GM12865 (cell line): ENCODE data around the gene GALNT18.
A peak's percentile ranks its signal among the peaks of the same experiment; 100 is the strongest.

Experiments
- DNase-seq: peaks from one replicate; pipeline ENCODE4 v3.0.0; 2010; ENCODE audit warnings: low read depth
- H3K4me3 ChIP-seq: 2 replicates; pipeline ENCODE4 v1.5.1; 2011; ENCODE audit warnings: mild to moderate bottlenecking, low read depth, low read length, control low read depth
- TF ChIP-seq, protein P1 (sequence below): IDR thresholded peaks from 2 replicates; pipeline ENCODE4 v1.5.1; 2011; ENCODE audit warnings: low read length, control low read depth, low read depth, inconsistent platforms; ENCODE audit not compliant: insufficient read depth; ENCODE audit errors: missing control alignments

Gene GALNT18

DNA sequence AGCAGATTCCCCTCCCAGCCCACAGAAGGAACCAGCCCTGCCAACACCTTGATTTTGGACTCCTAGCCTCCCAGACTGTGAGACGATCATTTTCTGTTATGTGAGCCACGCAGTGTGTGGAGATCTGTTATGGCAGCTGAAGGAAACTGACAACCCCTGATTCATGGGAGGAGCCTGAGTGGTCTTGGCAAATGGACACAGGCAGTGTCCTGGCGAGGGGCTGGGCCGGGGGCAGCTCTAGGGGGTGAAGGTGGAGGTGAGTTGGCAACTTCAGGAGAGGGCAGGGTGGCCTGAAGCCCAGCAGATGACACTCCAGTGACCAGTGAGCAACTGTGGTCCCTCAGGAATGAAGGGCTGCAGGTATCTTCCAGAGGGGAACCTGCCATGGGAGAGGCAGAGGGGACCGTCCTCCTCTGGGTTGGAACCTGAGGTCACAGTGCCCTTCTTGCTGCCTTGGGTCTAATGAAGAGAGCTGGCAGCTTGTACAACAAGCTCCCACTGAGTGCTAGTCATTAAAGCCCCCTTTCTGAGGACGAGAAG, 351.5 kb downstream of the GALNT18 start:
- TF ChIP-seq, protein P1, sequence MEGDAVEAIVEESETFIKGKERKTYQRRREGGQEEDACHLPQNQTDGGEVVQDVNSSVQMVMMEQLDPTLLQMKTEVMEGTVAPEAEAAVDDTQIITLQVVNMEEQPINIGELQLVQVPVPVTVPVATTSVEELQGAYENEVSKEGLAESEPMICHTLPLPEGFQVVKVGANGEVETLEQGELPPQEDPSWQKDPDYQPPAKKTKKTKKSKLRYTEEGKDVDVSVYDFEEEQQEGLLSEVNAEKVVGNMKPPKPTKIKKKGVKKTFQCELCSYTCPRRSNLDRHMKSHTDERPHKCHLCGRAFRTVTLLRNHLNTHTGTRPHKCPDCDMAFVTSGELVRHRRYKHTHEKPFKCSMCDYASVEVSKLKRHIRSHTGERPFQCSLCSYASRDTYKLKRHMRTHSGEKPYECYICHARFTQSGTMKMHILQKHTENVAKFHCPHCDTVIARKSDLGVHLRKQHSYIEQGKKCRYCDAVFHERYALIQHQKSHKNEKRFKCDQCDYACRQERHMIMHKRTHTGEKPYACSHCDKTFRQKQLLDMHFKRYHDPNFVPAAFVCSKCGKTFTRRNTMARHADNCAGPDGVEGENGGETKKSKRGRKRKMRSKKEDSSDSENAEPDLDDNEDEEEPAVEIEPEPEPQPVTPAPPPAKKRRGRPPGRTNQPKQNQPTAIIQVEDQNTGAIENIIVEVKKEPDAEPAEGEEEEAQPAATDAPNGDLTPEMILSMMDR: no peak
- DNase-seq: no peak
- no peak overlapping the region for H3K4me3 ChIP-seq

DNA sequence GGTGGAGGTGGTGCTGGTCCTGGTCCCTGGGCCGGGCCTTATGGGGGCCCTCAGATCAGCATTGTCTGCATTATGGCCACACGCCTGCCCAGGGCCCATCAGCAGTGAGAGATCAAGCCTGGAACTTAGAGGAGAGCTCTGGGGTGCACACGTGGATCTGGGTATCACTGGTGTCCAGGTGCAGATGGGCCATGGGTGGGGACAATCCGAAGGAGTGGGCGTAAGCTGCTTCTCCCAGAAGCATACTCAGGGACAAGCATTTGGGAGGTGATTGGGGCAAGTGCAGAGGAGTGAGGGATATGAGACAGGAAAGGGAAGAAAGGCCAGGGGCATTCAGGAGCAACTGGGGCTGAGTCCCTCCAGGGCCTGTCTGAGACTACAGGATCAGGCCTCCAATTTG, 353.1 kb downstream of the GALNT18 start:
- H3K4me3 ChIP-seq: no peak overlapping the region
- DNase-seq: no peak
- TF ChIP-seq, protein P1: no peak

DNA sequence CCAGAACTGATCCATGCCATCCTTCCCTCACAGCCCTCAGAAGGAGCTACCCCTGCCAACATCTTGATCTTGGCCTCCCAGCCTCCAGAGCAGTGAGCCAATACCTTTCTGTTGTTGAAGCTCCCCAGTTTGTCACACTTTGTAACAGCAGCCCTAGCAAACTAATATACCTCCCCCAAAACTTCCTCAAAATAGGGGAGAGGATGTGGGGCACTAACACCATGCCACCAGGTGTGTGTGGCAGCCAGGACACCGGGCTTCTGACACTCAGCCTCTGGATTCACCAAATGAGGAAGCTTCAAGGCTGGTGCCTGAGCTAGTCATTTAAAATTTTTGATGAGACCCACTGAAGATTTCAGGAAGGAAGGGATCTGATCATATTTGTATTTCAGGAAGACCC, 353.7 kb downstream of the GALNT18 start:
- TF ChIP-seq, protein P1: no peak
- DNase-seq: no peak
- H3K4me3 ChIP-seq: no peak overlapping the region

DNA sequence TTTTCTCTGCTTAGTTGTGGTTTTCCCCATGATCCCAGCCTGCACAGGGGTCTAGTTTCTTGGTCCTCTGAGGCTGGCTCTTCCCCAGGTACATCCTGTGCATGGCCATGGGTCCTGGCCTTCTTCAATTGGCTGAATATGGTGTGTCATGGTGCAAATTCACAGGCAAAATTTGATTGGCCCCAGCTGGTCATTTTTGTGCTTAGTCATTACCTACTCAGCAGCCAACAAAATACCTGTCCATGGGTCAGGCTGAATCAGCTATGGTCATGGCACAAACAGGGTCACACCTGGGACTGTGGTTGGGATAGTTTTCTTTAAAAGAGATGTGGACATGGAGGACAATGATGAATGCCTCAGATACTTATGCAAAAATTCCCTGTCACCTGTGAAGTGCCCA, 354.5 kb downstream of the GALNT18 start:
- no peak for DNase-seq
- H3K4me3 ChIP-seq: no peak overlapping the region
- TF ChIP-seq, protein P1: no peak

DNA sequence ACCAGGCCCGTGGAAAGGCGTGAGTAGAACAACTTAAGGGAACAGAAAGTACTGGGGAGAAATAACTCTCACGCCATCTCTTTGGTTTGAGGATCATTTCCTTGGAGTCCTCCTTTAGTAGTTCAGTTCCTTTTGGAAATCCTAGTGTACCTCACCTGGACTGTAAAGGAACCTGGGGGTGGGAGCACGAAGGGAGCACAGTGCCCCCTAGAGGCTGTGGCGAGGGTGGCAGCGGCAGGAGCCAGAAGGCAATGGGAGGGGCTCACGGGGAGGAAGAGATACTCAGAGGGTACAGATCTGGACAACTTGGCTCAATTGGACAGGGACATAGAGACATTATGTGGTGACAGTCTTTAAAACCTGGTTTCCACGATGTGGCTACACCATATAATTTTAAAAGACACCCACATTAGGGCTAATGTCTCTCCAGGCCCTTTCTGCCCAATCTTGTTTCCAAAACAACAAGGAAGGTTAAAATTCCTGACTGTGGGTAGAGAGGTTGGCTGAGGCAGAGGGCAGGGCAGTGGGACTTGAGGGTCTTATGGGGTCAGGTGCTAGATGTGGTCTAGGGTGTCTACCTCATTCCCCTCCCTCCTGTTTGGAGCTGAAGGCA, 355.7 kb downstream of the GALNT18 start:
- H3K4me3 ChIP-seq: no peak overlapping the region
- peak; percentile 68 for DNase-seq
- TF ChIP-seq, protein P1: peak; percentile 95

DNA sequence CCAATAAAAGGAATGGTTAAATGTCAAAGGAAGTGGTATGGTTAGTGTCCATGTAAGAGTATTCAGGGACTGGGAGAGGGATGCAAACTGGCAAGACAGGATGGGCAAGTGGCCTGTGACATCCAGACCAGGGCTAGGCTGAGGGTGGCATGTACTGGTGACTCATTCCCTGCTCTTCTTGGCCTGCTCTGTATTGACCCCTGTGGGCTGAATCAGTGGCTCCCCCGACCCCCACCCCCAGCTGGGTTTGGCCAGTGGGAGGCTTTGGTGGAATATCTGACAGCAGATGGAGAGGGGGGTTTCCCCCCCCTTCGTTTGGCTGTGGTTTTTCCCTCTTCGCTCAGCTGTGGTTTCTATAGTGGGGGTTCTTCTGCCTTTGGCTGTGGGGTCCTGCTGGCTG, 356.5 kb downstream of the GALNT18 start:
- TF ChIP-seq, protein P1: no peak
- no peak overlapping the region for H3K4me3 ChIP-seq
- DNase-seq: no peak
